PFSK-1 (cell line): Measurements from ENCODE around the gene OPTC.

Experiments
- FOXP2 ChIP-seq: optimal IDR thresholded peaks from 2 replicates; pipeline ENCODE3; 2011; ENCODE audit warnings: borderline replicate concordance, control low read depth, inconsistent platforms; ENCODE audit not compliant: insufficient read depth; ENCODE audit errors: extremely low read length, extremely low read depth
- POLR2AphosphoS5 ChIP-seq: IDR thresholded peaks from 2 replicates; pipeline ENCODE4 v1.6.1; 2012; ENCODE audit warnings: low read depth, mild to moderate bottlenecking, control low read depth, low read length, moderate library complexity
- REST ChIP-seq, 2 experiments: IDR thresholded peaks; 2 replicates each; pipeline versions ENCODE4 v1.6.1 to v1.8.0; 2011 to 2012; ENCODE audit warnings: low read depth in 2 of 2, low read length in 2 of 2, control low read depth in 1 of 2, inconsistent platforms in 1 of 2, mild to moderate bottlenecking in 1 of 2, moderate library complexity in 1 of 2; ENCODE audit not compliant: insufficient read depth in 1 of 2
- TAF1 ChIP-seq: IDR thresholded peaks from 2 replicates; pipeline ENCODE4 v1.6.1; 2012; ENCODE audit warnings: low read length, control low read depth, borderline replicate concordance; ENCODE audit not compliant: insufficient read depth

DNA sequence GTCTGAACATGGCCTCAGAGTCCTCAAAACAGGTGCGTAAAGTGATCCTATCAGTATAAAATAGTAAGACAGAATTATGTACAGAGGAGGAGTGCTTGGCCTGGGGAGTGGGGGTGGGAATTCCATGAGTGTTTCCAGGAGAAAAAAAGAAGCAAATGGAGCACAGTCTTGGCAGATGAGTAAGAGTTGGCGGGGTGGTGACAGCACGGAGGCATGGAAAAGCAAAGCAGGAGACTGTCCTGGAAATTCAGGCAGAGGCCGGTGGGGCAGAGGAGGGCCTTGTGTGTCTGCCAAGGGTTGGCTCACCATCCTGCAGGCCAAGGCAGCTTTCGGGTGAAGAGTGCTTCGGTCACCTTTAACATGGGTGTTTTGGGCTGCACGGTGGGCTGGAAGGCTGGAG lies 63.4 kb downstream of the OPTC start:
- TF ChIP-seq FOXP2 (no peak), POLR2AphosphoS5 (no peak), REST (IDR thresholded peaks at IDR 0.05; ENCODE audit: insufficient read depth in 1 of 2, low read depth in 2 of 2, low read length in 2 of 2) (no peak), TAF1 (no peak)
